ENCODE data around the gene UBE2L6.

DNA sequence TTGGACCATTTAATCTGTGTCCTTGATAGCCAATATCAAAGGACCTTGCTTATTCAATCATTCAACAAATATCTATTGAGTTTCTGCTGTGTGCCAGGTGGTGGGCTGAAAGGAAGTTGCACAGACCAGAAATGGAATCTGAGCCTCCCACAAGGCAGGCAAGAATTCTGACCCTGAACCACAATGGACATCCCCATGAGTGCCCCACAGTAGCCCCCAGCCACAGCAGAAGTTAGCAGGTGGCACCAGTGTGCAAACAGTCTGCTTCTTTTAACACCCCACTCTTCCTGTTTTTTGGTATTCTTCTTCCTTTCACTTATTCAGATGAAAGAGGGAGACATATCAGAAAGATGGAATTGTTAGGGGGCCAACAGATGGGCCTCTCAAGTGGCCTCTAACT lies 17.8 kb upstream of the UBE2L6 start:
- TF ChIP-seq, protein P1, sequence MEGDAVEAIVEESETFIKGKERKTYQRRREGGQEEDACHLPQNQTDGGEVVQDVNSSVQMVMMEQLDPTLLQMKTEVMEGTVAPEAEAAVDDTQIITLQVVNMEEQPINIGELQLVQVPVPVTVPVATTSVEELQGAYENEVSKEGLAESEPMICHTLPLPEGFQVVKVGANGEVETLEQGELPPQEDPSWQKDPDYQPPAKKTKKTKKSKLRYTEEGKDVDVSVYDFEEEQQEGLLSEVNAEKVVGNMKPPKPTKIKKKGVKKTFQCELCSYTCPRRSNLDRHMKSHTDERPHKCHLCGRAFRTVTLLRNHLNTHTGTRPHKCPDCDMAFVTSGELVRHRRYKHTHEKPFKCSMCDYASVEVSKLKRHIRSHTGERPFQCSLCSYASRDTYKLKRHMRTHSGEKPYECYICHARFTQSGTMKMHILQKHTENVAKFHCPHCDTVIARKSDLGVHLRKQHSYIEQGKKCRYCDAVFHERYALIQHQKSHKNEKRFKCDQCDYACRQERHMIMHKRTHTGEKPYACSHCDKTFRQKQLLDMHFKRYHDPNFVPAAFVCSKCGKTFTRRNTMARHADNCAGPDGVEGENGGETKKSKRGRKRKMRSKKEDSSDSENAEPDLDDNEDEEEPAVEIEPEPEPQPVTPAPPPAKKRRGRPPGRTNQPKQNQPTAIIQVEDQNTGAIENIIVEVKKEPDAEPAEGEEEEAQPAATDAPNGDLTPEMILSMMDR (IDR thresholded peaks at IDR 0.05) = no peak
- TF ChIP-seq EP300 (IDR thresholded peaks at IDR 0.05) = no peak
- TF ChIP-seq POLR2AphosphoS5 (IDR thresholded peaks at IDR 0.05) = no peak

Data from stomach (tissue), 4 donors.